Endothelial cell of umbilical vein (primary cell): ENCODE measurements around the gene PNPO. TPM values are rescaled to one million over a fixed set of nuclear protein-coding genes. Genes with fewer than 3 reads are reported as not detected.
A peak's percentile ranks its signal among the peaks of the same experiment; 100 is the strongest.

Experiments used
- BruUV-seq: library from RNA; stranded (reverse); fragments of 400-500 nt; replicated peaks from 2 replicates; lab custom pipeline; 2021; lab: Mats Ljungman, UMichigan
- CTCF ChIA-PET: fragments of 300-600, 350-600 bp; sonication (Branson Sonifier 250); formaldehyde crosslinking; loops from one replicate; lab custom pipeline; 2021; ENCODE audit warnings: antibody characterized with exemption, inconsistent platforms; lab: Charles Lee
- POLR2A ChIA-PET: fragments of 300-600, 350-600 bp; sonication (Branson Sonifier 250); formaldehyde crosslinking; loops from one replicate; lab custom pipeline; 2021; ENCODE audit warnings: antibody characterized with exemption, inconsistent platforms; lab: Charles Lee
- DNase-seq: peaks from one replicate; pipeline ENCODE4 v3.0.0-alpha.2; 2011; ENCODE audit warnings: low read depth, low spot score
- FAIRE-seq: peaks from 2 replicates; lab custom pipeline; 2011; peaks lifted over from hg19 to GRCh38; lab: Jason Lieb, UNC
- H2AFZ ChIP-seq: 2 replicates; pipeline ENCODE4 v1.6.0; 2012; ENCODE audit warnings: low read depth, low read length, control low read depth, inconsistent platforms
- H3K27ac ChIP-seq: 2 replicates; pipeline ENCODE4 v1.5.1; 2011; ENCODE audit warnings: low read depth, mild to moderate bottlenecking, control low read depth, low read length, moderate library complexity; ENCODE audit not compliant: insufficient read depth
- H3K27me3 ChIP-seq, 2 experiments: 2 replicates each; pipeline versions ENCODE4 v1.6.0 to v1.6.1; 2011; ENCODE audit warnings: low read length in 2 of 2, mixed read lengths in 1 of 2; ENCODE audit not compliant: control insufficient read depth in 2 of 2, insufficient read depth in 2 of 2
- H3K36me3 ChIP-seq, 2 experiments: 2 replicates in 1 of 2; 3 replicates in 1 of 2; pipeline ENCODE4 v1.5.1; 2011; ENCODE audit warnings: low read length in 2 of 2, mild to moderate bottlenecking in 1 of 2, moderate library complexity in 1 of 2; ENCODE audit not compliant: control insufficient read depth in 2 of 2, insufficient read depth in 2 of 2; ENCODE audit errors: extremely low read depth in 1 of 2
- H3K4me1 ChIP-seq: 3 replicates; pipeline ENCODE4 v1.5.1; 2011; ENCODE audit warnings: mild to moderate bottlenecking, low read length; ENCODE audit not compliant: control insufficient read depth, insufficient read depth; ENCODE audit errors: extremely low read depth
- H3K4me2 ChIP-seq: 2 replicates; pipeline ENCODE4 v1.6.1; 2011; ENCODE audit warnings: low read length, control low read depth, mixed read lengths; ENCODE audit not compliant: insufficient read depth
- H3K4me3 ChIP-seq, 3 experiments: fragments of 200-600 bp in 1 of 3; sonication (generic), shearing (Covaris generic) in 1 of 3; replicated peaks in 1 of 3; 2 replicates each; pipeline ENCODE4 v1.5.1; 2011 to 2016; ENCODE audit warnings: control low read depth in 3 of 3, low read length in 3 of 3, mild to moderate bottlenecking in 2 of 3, inconsistent platforms in 1 of 3, low read depth in 1 of 3, moderate library complexity in 1 of 3; ENCODE audit not compliant: insufficient read depth in 1 of 3
- H3K79me2 ChIP-seq: 2 replicates; pipeline ENCODE4 v1.6.0; 2012; ENCODE audit warnings: low read length, inconsistent platforms; ENCODE audit not compliant: control insufficient read depth, insufficient read depth
- H3K9ac ChIP-seq: replicated peaks from 2 replicates; pipeline ENCODE3; 2011; ENCODE audit warnings: low read length, control low read depth; ENCODE audit not compliant: insufficient read depth; ENCODE audit errors: extremely low read depth
- H3K9me1 ChIP-seq: replicated peaks from 3 replicates; pipeline ENCODE4 v1.6.0; 2011; ENCODE audit warnings: mild to moderate bottlenecking, low read length; ENCODE audit not compliant: control insufficient read depth, insufficient read depth; ENCODE audit errors: extremely low read depth
- H3K9me3 ChIP-seq: replicated peaks from 2 replicates; pipeline ENCODE4 v1.5.1; 2012; ENCODE audit warnings: low read length, inconsistent platforms; ENCODE audit not compliant: control insufficient read depth, insufficient read depth
- H4K20me1 ChIP-seq: replicated peaks from 2 replicates; pipeline ENCODE3; 2011; ENCODE audit warnings: mild to moderate bottlenecking, low read length; ENCODE audit not compliant: control insufficient read depth, insufficient read depth; ENCODE audit errors: extremely low read depth
- CTCF ChIP-seq, 2 donors: IDR thresholded peaks; 1 replicate in 1 of 2; 2 replicates in 1 of 2; pipeline ENCODE4 v1.5.1; 2011; ENCODE audit warnings: low read length in 2 of 2, mild to moderate bottlenecking in 2 of 2, moderate library complexity in 2 of 2, control low read depth in 1 of 2, inconsistent platforms in 1 of 2, low read depth in 1 of 2; ENCODE audit not compliant: insufficient read depth in 1 of 2; ENCODE audit errors: extremely low read depth in 1 of 2
- EZH2 ChIP-seq: IDR thresholded peaks from 2 replicates; pipeline ENCODE4 v1.6.1; 2012; ENCODE audit warnings: borderline replicate concordance, low read depth, mild to moderate bottlenecking, moderate library complexity, low read length, inconsistent platforms; ENCODE audit not compliant: severe bottlenecking
- FOS ChIP-seq: IDR thresholded peaks from 2 replicates; pipeline ENCODE4 v1.6.1; 2011; ENCODE audit warnings: mild to moderate bottlenecking, low read length, moderate library complexity, borderline replicate concordance; ENCODE audit not compliant: insufficient read depth
- MAX ChIP-seq: IDR thresholded peaks from 2 replicates; pipeline ENCODE4 v1.6.1; 2011; ENCODE audit not compliant: insufficient read depth, insufficient read length
- POLR2A ChIP-seq: IDR thresholded peaks from 2 replicates; pipeline ENCODE4 v1.6.1; 2012; ENCODE audit warnings: low read depth, mild to moderate bottlenecking, control low read depth, low read length
- POLR2AphosphoS5 ChIP-seq: IDR thresholded peaks from 2 replicates; pipeline ENCODE4 v1.6.1; 2012; ENCODE audit warnings: low read depth, mild to moderate bottlenecking, control low read depth, low read length, moderate library complexity; ENCODE audit not compliant: insufficient read depth
- dilution Hi-C: fragments of 300-500 bp; cut with MboI; formaldehyde crosslinking; loops from one replicate; pipeline ENCODE4 v1.15.0; 2019; ENCODE audit warnings: low sequenced_read_pairs; ENCODE audit not compliant: extremely low pct_ligation_motif_present
- intact Hi-C: fragments of 100-400 bp; cut with micrococcal nuclease; formaldehyde crosslinking; loops from one replicate; pipeline ENCODE4 v1.10.0; 2022
- polyA plus RNA-seq, 4 experiments: library from polyadenylated mRNA; depleted of rRNA in 3 of 4; stranded (reverse) in 3 of 4; unstranded in 1 of 4; fragments of >200 nt; gene quantifications; 2 replicates each; pipeline versions ENCODE4 v1.2.1 to v1.2.3, GENCODE V29; 2011 to 2012; ENCODE audit warnings: missing spikeins in 1 of 4
- total RNA-seq: library from RNA; stranded (reverse); gene quantifications from 2 replicates; pipeline ENCODE4 v1.2.3, GENCODE V29; 2021

PNPO gene
- total and polyA plus RNA-seq, 2 donors (not counting 3 experiments of a cell fraction or from before 2014, with no cell fraction given), result 19.7 to 22.0 TPM

GRCh38 chr17:47918006-47918405 lies 23.4 kb upstream of the PNPO start:
- H3K4me1 ChIP-seq, result peaks cover 4% of the 10 kb centered on the region
- ChIA-PET CTCF (interaction anchor here (1.0 kb wide), 1 partner anchor 24 kb away, joined by 3 read pairs; no protein-coding TSS in a partner anchor), POLR2A (no interaction called here)
- no peak overlapping the region for H3K9ac ChIP-seq
- no peak for TF ChIP-seq EZH2
- no peak for TF ChIP-seq MAX
- TF ChIP-seq FOS, result no peak
- TF ChIP-seq POLR2A, result no peak
- no peak for TF ChIP-seq POLR2AphosphoS5
- TF ChIP-seq CTCF (IDR thresholded peaks at IDR 0.05; ENCODE audit: extremely low read depth in 1 of 2, insufficient read depth in 1 of 2, low read depth in 1 of 2, low read length in 2 of 2), result no peak
- H3K36me3 ChIP-seq, result peaks cover 0 to 2% of the 10 kb centered on the region in 2 experiments
- H3K79me2 ChIP-seq, result no peaks in the 10 kb centered on the region
- DNase-seq (no peak), FAIRE-seq (peak; percentile 38)
- no TSS peak for BruUV-seq
- H3K27me3 ChIP-seq, result no peaks in the 10 kb centered on the region
- intact Hi-C loops (no loop called here), dilution Hi-C loops (no loop called here)
- H3K9me1 ChIP-seq, result no peaks in the 10 kb centered on the region
- no peak overlapping the region for H2AFZ ChIP-seq
- H3K27ac ChIP-seq, result no peak overlapping the region
- H3K4me2 ChIP-seq, result no peak overlapping the region
- H3K4me3 ChIP-seq, result no peak overlapping the region
- H4K20me1 ChIP-seq, result no peaks in the 10 kb centered on the region
- H3K9me3 ChIP-seq, result no peaks in the 10 kb centered on the region
